HEK293 (cell line): ENCODE data around the gene ZSCAN10.

Experiments
- ATF2 ChIP-seq: fragments of 450-650 bp; formaldehyde crosslinking; IDR thresholded peaks from 2 replicates; pipeline ENCODE4 v1.5.1; 2016; ENCODE audit warnings: missing biosample characterization, missing genetic modification characterization, low read depth
- CTCF ChIP-seq: fragments of 450-650 bp; formaldehyde crosslinking; IDR thresholded peaks from 2 replicates; pipeline ENCODE4 v1.5.1; 2016; ENCODE audit warnings: missing biosample characterization, missing genetic modification characterization
- OSR2 ChIP-seq: fragments of 450-650 bp; formaldehyde crosslinking; IDR thresholded peaks from 2 replicates; pipeline ENCODE4 v1.5.1; 2016; ENCODE audit warnings: missing biosample characterization, missing genetic modification characterization
- SETDB1 ChIP-seq: IDR thresholded peaks from one replicate; pipeline ENCODE4 v1.6.1; 2017; ENCODE audit warnings: mild to moderate bottlenecking, low read length, moderate library complexity, mixed read lengths; ENCODE audit not compliant: insufficient read length
- ZNF274 ChIP-seq, 2 experiments: fragments of 200-500 bp in 1 of 2; fragments of 450-650 bp in 1 of 2; sonication (Bioruptor generic) in 1 of 2; formaldehyde crosslinking in 1 of 2; IDR thresholded peaks; 2 replicates each; pipeline versions ENCODE4 v1.5.1 to v1.6.1; 2014 to 2016; ENCODE audit warnings: borderline replicate concordance in 1 of 2, inconsistent platforms in 1 of 2, low read length in 1 of 2, missing biosample characterization in 1 of 2, missing genetic modification characterization in 1 of 2
- ZNF433 ChIP-seq: fragments of 450-650 bp; formaldehyde crosslinking; IDR thresholded peaks from 2 replicates; pipeline ENCODE4 v1.5.1; 2016; ENCODE audit warnings: missing biosample characterization, missing genetic modification characterization, low read depth
- ZNF664 ChIP-seq: fragments of 450-650 bp; formaldehyde crosslinking; IDR thresholded peaks from 2 replicates; pipeline ENCODE4 v1.5.1; 2016; ENCODE audit warnings: missing biosample characterization, missing genetic modification characterization

GRCh38 chr16:3099732-3100499 lies 822 bp upstream of the ZSCAN10 start:
- no peak for TF ChIP-seq ATF2 (tag by site-specific recombination)
- no peak for TF ChIP-seq ZNF433
- TF ChIP-seq ZNF274 (IDR thresholded peaks at IDR 0.05; ENCODE audit: low read length) = no peak
- TF ChIP-seq ZNF274 (tag by site-specific recombination; IDR thresholded peaks at IDR 0.05; ENCODE audit: borderline replicate concordance) = no peak
- TF ChIP-seq SETDB1 = no peak
- no peak for TF ChIP-seq ZNF664 (tag by site-specific recombination)
- TF ChIP-seq OSR2 (tag by site-specific recombination) = no peak
- no peak for TF ChIP-seq CTCF (tag by site-specific recombination)
